ENCODE results near the gene ATXN7.
A peak's percentile ranks its signal among the peaks of the same experiment; 100 is the strongest.

Gene ATXN7

GRCh38 chr3:63991666-63992065 is 128.0 kb downstream of the ATXN7 start:
- H3K4me3 ChIP-seq (ENCODE audit: low read length) = no peak overlapping the region
- DNase-seq (ENCODE audit: low read depth) = no peak
- TF ChIP-seq CTCF (conservative IDR thresholded peaks at IDR 0.05; ENCODE audit: low read length) = no peak

DNA sequence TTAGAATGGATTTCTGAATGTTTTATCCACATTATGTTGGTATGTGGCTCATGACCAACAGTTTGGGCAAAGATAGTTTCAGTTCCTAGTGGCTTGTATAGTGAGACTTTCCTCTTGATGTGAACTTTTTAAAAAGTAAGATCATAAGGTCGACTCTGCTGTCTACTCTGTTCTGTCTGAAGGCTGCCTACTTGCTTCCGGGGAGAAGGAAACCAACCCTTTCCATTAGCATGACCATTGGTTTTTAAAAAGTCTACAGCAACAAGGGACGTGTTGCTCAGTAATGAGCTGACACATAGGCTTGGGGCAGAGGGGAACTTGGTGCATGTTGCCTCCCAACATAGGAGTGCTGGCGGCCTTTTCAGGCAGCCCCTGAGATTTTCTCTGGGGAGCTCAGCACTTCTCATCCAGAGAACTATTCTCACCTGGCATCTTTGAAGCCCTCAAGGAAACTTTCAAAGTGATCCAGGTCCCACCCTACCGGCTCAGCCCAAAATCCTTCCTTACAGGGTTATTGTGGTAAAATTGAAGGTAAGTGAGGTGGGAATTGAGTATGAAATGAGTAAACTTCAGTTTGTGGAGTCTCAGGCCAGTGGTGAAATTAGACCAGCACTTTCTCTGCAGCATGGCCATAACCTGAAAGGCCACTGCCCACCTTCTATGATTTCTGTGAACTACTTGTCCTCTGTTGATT is 129.0 kb downstream of the ATXN7 start:
- no peak overlapping the region for H3K4me3 ChIP-seq (ENCODE audit: low read length)
- DNase-seq (ENCODE audit: low read depth) = no peak
- no peak for TF ChIP-seq CTCF (conservative IDR thresholded peaks at IDR 0.05; ENCODE audit: low read length)

DNA sequence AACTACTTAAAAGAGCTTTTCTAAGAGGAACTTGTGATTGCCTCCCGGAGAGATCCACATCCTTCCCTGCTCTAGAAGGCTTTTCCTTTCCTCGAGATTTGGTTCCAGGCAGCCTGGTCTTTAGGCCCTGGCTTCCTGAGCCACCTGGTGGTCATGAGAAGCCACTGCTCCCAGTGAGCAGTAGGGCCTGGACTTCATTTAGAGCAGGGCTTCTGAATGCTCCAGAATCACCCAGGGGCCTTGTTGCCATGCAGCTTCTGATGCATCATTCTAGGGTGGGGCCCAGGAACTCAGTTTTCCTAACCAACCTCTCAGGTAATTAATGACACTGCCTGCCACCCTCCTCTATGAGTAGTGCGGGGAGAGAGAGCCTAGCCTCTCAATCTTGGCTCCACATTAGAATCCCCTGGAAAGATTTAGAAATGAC is 130.0 kb downstream of the ATXN7 start:
- TF ChIP-seq CTCF (conservative IDR thresholded peaks at IDR 0.05; ENCODE audit: low read length) = peak; percentile 98
- DNase-seq (ENCODE audit: low read depth) = peak; percentile 80
- H3K4me3 ChIP-seq (ENCODE audit: low read length) = no peak overlapping the region

DNA sequence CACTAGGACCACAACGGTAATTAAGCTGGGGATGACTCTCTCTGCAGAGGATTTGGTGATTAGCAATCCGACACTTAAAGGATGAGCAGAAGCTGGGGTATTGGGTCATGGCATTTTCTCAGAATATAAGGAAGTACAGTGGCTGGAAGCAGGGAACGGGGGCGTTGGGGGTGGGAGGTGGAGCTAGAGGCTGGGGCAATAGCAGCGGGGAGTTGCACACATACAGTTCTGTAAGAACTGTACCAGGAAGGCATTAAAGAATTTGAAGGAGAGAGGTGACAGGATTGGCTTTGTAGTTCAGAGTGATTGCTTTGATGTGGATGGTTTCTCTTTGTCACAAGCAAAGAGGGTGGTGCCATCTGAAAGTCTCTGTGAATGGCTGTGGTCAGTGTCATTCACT is 131.4 kb downstream of the ATXN7 start:
- no peak for TF ChIP-seq CTCF (conservative IDR thresholded peaks at IDR 0.05; ENCODE audit: low read length)
- no peak for DNase-seq (ENCODE audit: low read depth)
- H3K4me3 ChIP-seq (ENCODE audit: low read length) = no peak overlapping the region

GRCh38 chr3:63998852-63999754 is 135.4 kb downstream of the ATXN7 start:
- H3K4me3 ChIP-seq (ENCODE audit: low read length) = no peak overlapping the region
- DNase-seq (ENCODE audit: low read depth) = no peak
- TF ChIP-seq CTCF (conservative IDR thresholded peaks at IDR 0.05; ENCODE audit: low read length) = no peak

DNA sequence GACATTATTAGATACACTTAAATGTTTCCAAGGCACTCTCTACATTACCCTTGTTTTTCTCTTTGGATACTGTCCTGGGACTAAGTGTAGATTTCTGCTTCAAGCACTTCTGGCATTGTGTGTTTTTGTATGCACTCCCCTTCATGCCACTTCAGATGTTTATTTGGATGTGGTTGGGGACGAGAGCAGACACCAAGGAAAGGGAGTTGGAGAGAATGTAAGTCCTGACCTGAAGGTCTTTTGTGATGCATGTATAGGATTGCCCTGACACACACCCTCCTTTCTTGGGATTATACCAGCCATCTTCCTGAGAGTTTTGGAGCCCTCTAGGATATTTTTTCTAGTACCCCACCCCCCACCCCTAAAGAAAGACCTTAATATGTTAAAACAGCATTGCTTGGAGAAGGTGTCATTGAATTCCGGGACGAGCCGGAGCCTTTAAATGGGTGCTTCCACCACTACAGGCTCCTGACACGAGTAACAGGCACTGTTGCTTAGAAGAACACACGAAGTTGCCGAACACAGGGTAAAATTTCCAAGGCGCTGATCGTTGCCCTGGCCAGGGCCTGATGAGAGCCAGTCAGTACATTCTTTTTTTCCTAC is 136.9 kb downstream of the ATXN7 start:
- no peak for TF ChIP-seq CTCF (conservative IDR thresholded peaks at IDR 0.05; ENCODE audit: low read length)
- H3K4me3 ChIP-seq (ENCODE audit: low read length) = no peak overlapping the region
- DNase-seq (ENCODE audit: low read depth) = no peak

Data from AG10803 (cell line).